ENCODE data around the gene CD36.

- TF ChIP-seq, protein P1, sequence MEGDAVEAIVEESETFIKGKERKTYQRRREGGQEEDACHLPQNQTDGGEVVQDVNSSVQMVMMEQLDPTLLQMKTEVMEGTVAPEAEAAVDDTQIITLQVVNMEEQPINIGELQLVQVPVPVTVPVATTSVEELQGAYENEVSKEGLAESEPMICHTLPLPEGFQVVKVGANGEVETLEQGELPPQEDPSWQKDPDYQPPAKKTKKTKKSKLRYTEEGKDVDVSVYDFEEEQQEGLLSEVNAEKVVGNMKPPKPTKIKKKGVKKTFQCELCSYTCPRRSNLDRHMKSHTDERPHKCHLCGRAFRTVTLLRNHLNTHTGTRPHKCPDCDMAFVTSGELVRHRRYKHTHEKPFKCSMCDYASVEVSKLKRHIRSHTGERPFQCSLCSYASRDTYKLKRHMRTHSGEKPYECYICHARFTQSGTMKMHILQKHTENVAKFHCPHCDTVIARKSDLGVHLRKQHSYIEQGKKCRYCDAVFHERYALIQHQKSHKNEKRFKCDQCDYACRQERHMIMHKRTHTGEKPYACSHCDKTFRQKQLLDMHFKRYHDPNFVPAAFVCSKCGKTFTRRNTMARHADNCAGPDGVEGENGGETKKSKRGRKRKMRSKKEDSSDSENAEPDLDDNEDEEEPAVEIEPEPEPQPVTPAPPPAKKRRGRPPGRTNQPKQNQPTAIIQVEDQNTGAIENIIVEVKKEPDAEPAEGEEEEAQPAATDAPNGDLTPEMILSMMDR (IDR thresholded peaks at IDR 0.05; ENCODE audit: insufficient read depth, low read depth, low read length), result no peak
- TF ChIP-seq EZH2 (IDR thresholded peaks at IDR 0.05; ENCODE audit: insufficient read depth, low read length), result no peak
These were observed at the start of gene CD36 for GRCh38 chr7:80637911-80638765.

Measured in astrocyte (in vitro differentiated cells and primary cell).